Measurements from ENCODE around the gene GATD1. TPM values are rescaled to one million over a fixed set of nuclear protein-coding genes. Genes with fewer than 3 reads are reported as not detected.

Gene GATD1
- total and polyA plus RNA-seq, 10 of the 15 experiments (the other 5 are each of a cell fraction or from before 2014, with no cell fraction given) = 1.2 to 92.6 (median 22.3) TPM

DNA sequence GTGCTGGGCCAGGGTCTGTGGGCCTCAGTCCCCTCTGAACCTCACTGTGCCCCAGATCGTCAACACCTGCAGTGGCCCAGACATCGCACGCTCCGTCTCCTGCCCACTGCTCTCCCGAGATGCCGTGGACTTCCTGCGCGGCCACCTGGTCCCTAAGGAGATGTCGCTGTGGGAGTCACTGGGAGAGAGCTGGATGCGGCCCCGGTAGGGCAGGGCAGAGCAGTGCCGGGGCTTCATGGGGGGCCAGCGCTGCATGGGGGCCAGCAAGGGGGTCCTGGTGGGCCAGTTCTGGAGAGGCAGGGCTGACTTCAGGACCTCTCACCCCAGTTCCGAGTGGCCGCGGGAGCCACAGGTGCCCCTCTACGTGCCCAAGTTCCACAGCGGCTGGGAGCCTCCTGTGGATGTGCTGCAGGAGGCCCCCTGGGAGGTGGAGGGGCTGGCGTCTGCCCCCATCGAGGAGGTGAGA is 54.9 kb downstream of the GATD1 start:
- BruUV-seq (replicated peaks) = no TSS peak
- H3K27ac ChIP-seq (ENCODE audit: control insufficient read depth, insufficient read depth) = no peak overlapping the region
- 0 out of 4 replicates have a peak, but pooled peaks cover 0 to 3% of the 10 kb centered on the region in 2 experiments for H3K27me3 ChIP-seq (replicated peaks in 1 of 2; ENCODE audit: control insufficient read depth in 2 of 2, insufficient read depth in 2 of 2, low read length in 1 of 2)
- no peak overlapping the region for H3K4me3 ChIP-seq
- H3K9ac ChIP-seq (ENCODE audit: control insufficient read depth, insufficient read depth, low read length) = no peak overlapping the region
- DNase-seq (ENCODE audit: low read depth, low spot score) = no peak
- peak overlapping the region; percentile 64 for H3K4me2 ChIP-seq (ENCODE audit: control insufficient read depth, insufficient read depth)
- no peak for FAIRE-seq
- no peaks in the 10 kb centered on the region for H3K9me3 ChIP-seq (replicated peaks; ENCODE audit: control insufficient read depth, insufficient read depth, low read length)
- 29% methylated on average over 20 of the region's 20 CpGs for WGBS (ENCODE audit: insufficient coverage, insufficient replicate concordance, low lambda C conversion rate, missing lambda C conversion rate)
- no peak overlapping the region for H2AFZ ChIP-seq (ENCODE audit: control insufficient read depth, low read depth, low read length)
- H4K20me1 ChIP-seq (ENCODE audit: control insufficient read depth, insufficient read depth) = no peaks in the 10 kb centered on the region; the same call in 1 of the 2 replicates
- intact Hi-C loops (cut with micrococcal nuclease; ENCODE audit: unreplicated experiment) = loop anchor here (2.0 to 5.0 kb wide), 3 partner anchors 60 to 168 kb away; partner anchors contain the start of gene IRF7
- TF ChIP-seq, protein P1, sequence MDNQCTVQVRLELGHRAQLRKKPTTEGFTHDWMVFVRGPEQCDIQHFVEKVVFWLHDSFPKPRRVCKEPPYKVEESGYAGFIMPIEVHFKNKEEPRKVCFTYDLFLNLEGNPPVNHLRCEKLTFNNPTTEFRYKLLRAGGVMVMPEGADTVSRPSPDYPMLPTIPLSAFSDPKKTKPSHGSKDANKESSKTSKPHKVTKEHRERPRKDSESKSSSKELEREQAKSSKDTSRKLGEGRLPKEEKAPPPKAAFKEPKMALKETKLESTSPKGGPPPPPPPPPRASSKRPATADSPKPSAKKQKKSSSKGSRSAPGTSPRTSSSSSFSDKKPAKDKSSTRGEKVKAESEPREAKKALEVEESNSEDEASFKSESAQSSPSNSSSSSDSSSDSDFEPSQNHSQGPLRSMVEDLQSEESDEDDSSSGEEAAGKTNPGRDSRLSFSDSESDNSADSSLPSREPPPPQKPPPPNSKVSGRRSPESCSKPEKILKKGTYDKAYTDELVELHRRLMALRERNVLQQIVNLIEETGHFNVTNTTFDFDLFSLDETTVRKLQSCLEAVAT (IDR thresholded peaks at IDR 0.05) = peak; percentile 53
- no peak for TF ChIP-seq RBBP5 (conservative IDR thresholded peaks at IDR 0.05)
- SMC1A ChIA-PET (ENCODE audit: uncharacterized antibody, unreplicated experiment) = interaction anchor here (0.7 to 2.7 kb wide), 8 partner anchors 23 to 168 kb away, joined by 3 to 30 read pairs (median 4); partner anchors contain the start of gene TMEM80
- no peak for ATAC-seq
- H3K79me2 ChIP-seq (ENCODE audit: control insufficient read depth, insufficient read depth, low read length) = no peaks in the 10 kb centered on the region
- RAD21 ChIA-PET (ENCODE audit: unreplicated experiment) = interaction anchor here (0.6 to 6.3 kb wide), 14 partner anchors 9 to 282 kb away, joined by 3 to 112 read pairs (median 4); partner anchors contain the start of genes DEAF1, EPS8L2, IRF7 and PHRF1
- POLR2A ChIA-PET = interaction anchor here (0.9 to 8.2 kb wide), 6 partner anchors 25 to 186 kb away, joined by 3 to 72 read pairs (median 4); partner anchors contain the start of genes DEAF1, TALDO1 and TMEM80
- CTCF ChIA-PET = interaction anchor here (1.0 to 8.6 kb wide), 11 partner anchors 12 to 168 kb away, joined by 3 to 127 read pairs (median 8); partner anchors contain the start of genes DEAF1, LMNTD2 and TMEM80
- in situ Hi-C loops (cut with MboI) = loop anchor here (10.0 kb wide), 1 partner anchor 58 kb away; no protein-coding TSS in a partner anchor
- H3K36me3 ChIP-seq (ENCODE audit: control insufficient read depth in 2 of 2, insufficient read depth in 2 of 2, low read length in 1 of 2) = no peaks in the 10 kb centered on the region
- H3K4me1 ChIP-seq (ENCODE audit: control insufficient read depth, insufficient read depth, low read length) = peaks cover 18% of the 10 kb centered on the region

Data from GM12878 (cell line).